Gastrocnemius medialis (tissue), 4 donors: ENCODE data around the gene CKMT2. TPM values are rescaled to one million over a fixed set of nuclear protein-coding genes. Genes with fewer than 3 reads are reported as not detected.
"Not testable (repeated sequence)": the region's sequence is repeated elsewhere in the genome, so short reads cannot be mapped to it uniquely, and the experiment has no call there.

ENCODE experiments used
- ATAC-seq, 2 donors: fragments of 150-250 bp; one replicate each; pipeline ENCODE4 v1.9.1; 2016
- DNase-seq, 2 donors: peaks; one replicate each; pipeline ENCODE4 v3.0.0-alpha.2; 2019
- H3K27ac ChIP-seq, 4 donors: fragments of 200-600 bp; sonication (generic); 1 replicate in 1 of 4; 2 replicates in 3 of 4; pipeline ENCODE4 v1.5.1; 2016 to 2018; ENCODE audit warnings: mild to moderate bottlenecking in 2 of 4, moderate library complexity in 1 of 4
- H3K27me3 ChIP-seq, 3 donors: fragments of 200-600 bp; sonication (generic) in 2 of 3; 1 replicate in 1 of 3; 2 replicates in 2 of 3; pipeline versions ENCODE4 v1.5.1 to v1.6.0; 2016 to 2019; ENCODE audit warnings: mild to moderate bottlenecking in 1 of 3, moderate library complexity in 1 of 3
- H3K36me3 ChIP-seq, 2 donors: fragments of 200-600 bp; sonication (generic) in 1 of 2; one replicate each; pipeline ENCODE4 v1.5.1; 2017 to 2018
- H3K4me1 ChIP-seq, 2 donors: fragments of 200-600 bp; sonication (generic) in 1 of 2; one replicate each; pipeline ENCODE4 v1.5.1; 2016 to 2017; ENCODE audit warnings: mild to moderate bottlenecking in 2 of 2
- H3K4me3 ChIP-seq, 4 donors: fragments of 200-600 bp; sonication (generic) in 3 of 4; 1 replicate in 1 of 4; 2 replicates in 3 of 4; pipeline ENCODE4 v1.5.1; 2016 to 2019; ENCODE audit warnings: mild to moderate bottlenecking in 2 of 4
- H3K9me3 ChIP-seq, 3 donors: fragments of 200-600 bp; sonication (generic) in 2 of 3; 1 replicate in 1 of 3; 2 replicates in 2 of 3; pipeline ENCODE4 v1.5.1; 2016 to 2019
- CTCF ChIP-seq, 5 experiments: fragments of 450-650 bp in 3 of 5; fragments of 200-600 bp in 2 of 5; sonication (generic) in 2 of 5; IDR thresholded peaks in 4 of 5; conservative IDR thresholded peaks in 1 of 5; 1 replicate in 4 of 5; 2 replicates in 1 of 5; pipeline ENCODE4 v1.5.1; 2016 to 2019; ENCODE audit warnings: antibody characterized with exemption in 5 of 5, mild to moderate bottlenecking in 3 of 5, moderate library complexity in 3 of 5
- POLR2A ChIP-seq, 2 donors: fragments of 450-650 bp; IDR thresholded peaks; one replicate each; pipeline ENCODE4 v1.6.1; 2017; ENCODE audit warnings: antibody characterized with exemption in 2 of 2, mild to moderate bottlenecking in 2 of 2, moderate library complexity in 2 of 2
- in situ Hi-C, 4 donors: fragments of 200-750 bp; cut with MboI; loops; one replicate each; pipeline versions ENCODE4 v1.15.0 to v1.8.0; 2017; ENCODE audit warnings: low sequenced_read_pairs in 4 of 4
- intact Hi-C: fragments of 100-400 bp; cut with DNase I; formaldehyde crosslinking; loops from one replicate; pipeline ENCODE4 v1.15.1; 2023; ENCODE audit warnings: low total_unique reads
- total RNA-seq, 4 donors: library from RNA; depleted of rRNA; stranded (reverse); fragments of >200 nt; gene quantifications; one replicate each; pipeline versions ENCODE4 v1.1.0 to v1.2.3, GENCODE V29; 2016

Gene CKMT2
- total RNA-seq, 4 donors from 2014 or later = 550 to 1,114 (median 879) TPM

GRCh38 chr5:81269751-81270393, 36.8 kb downstream of the CKMT2 start:
- no peak for TF ChIP-seq CTCF (IDR thresholded peaks at IDR 0.05 in 4 of 5, conservative IDR thresholded peaks at IDR 0.05 in 1 of 5)
- TF ChIP-seq POLR2A (IDR thresholded peaks at IDR 0.05) = no peak
- Histone ChIP-seq H3K9me3 (peaks cover 0 to 17% (median 6%) of the 10 kb centered on the region in 3 donors), H3K36me3 (peaks cover 0 to 80% of the 10 kb centered on the region in 2 donors), H3K4me3 (no peak overlapping the region), H3K27ac (no peak overlapping the region), H3K27me3 (no peaks in the 10 kb centered on the region), H3K4me1 (no peaks in the 10 kb centered on the region)
- ATAC-seq = no peak
- in situ Hi-C loops (no loop called here), intact Hi-C loops (no loop called here)
- DNase-seq = no peak

- in situ Hi-C loops, intact Hi-C loops, H3K4me3 ChIP-seq, H3K4me1 ChIP-seq, H3K27me3 ChIP-seq, ATAC-seq, H3K27ac ChIP-seq, DNase-seq: not testable (repeated sequence)
- Histone ChIP-seq H3K9me3 (peaks cover 0 to 24% (median 6%) of the 10 kb centered on the region in 3 donors), H3K36me3 (peaks cover 0 to 74% of the 10 kb centered on the region in 2 donors)
Observed at GRCh38 chr5:81270394-81271027, 37.4 kb downstream of the CKMT2 start.

- in situ Hi-C loops = no loop called here
- no peaks in the 10 kb centered on the region for H3K36me3 ChIP-seq
- DNase-seq (no peak), ATAC-seq (no peak)
- H3K4me1 ChIP-seq = no peaks in the 10 kb centered on the region
- H3K27ac ChIP-seq = no peak overlapping the region
- intact Hi-C loops = no loop called here
- H3K27me3 ChIP-seq = no peaks in the 10 kb centered on the region
- no peaks in the 10 kb centered on the region for H3K9me3 ChIP-seq
- TF ChIP-seq CTCF (IDR thresholded peaks at IDR 0.05 in 4 of 5, conservative IDR thresholded peaks at IDR 0.05 in 1 of 5) (no peak), POLR2A (IDR thresholded peaks at IDR 0.05) (no peak)
- no peak overlapping the region for H3K4me3 ChIP-seq
Observed at GRCh38 chr5:81283976-81284375, 50.9 kb downstream of the CKMT2 start.

GRCh38 chr5:81286059-81286617, 53.0 kb downstream of the CKMT2 start:
- in situ Hi-C loops = no loop called here
- Histone ChIP-seq H3K4me1 (no peaks in the 10 kb centered on the region), H3K27ac (no peak overlapping the region), H3K9me3 (no peaks in the 10 kb centered on the region), H3K27me3 (no peaks in the 10 kb centered on the region), H3K36me3 (peaks cover 0 to 3% of the 10 kb centered on the region in 2 donors), H3K4me3 (no peak overlapping the region)
- no peak for DNase-seq
- TF ChIP-seq CTCF (IDR thresholded peaks at IDR 0.05 in 4 of 5, conservative IDR thresholded peaks at IDR 0.05 in 1 of 5) = no peak
- TF ChIP-seq POLR2A (IDR thresholded peaks at IDR 0.05) = no peak
- intact Hi-C loops = no loop called here
- no peak for ATAC-seq

- no peak for TF ChIP-seq POLR2A (IDR thresholded peaks at IDR 0.05)
- no peak for TF ChIP-seq CTCF (IDR thresholded peaks at IDR 0.05 in 4 of 5, conservative IDR thresholded peaks at IDR 0.05 in 1 of 5)
- no peak for ATAC-seq
- H3K4me3 ChIP-seq = no peak overlapping the region
- no peaks in the 10 kb centered on the region for H3K4me1 ChIP-seq
- peaks cover 0 to 3% of the 10 kb centered on the region in 2 donors for H3K36me3 ChIP-seq
- no peak overlapping the region for H3K27ac ChIP-seq
- peaks cover 0 to 11% (median 3%) of the 10 kb centered on the region in 3 donors for H3K9me3 ChIP-seq
- in situ Hi-C loops (no loop called here), intact Hi-C loops (no loop called here)
- no peak for DNase-seq
- no peaks in the 10 kb centered on the region for H3K27me3 ChIP-seq
Observed at GRCh38 chr5:81288021-81288433, 54.9 kb downstream of the CKMT2 start.
